AG09309 (cell line): ENCODE data around the gene AGAP1.

Experiments
- DNase-seq: peaks from one replicate; pipeline ENCODE4 v3.0.0-alpha.2; 2010; ENCODE audit warnings: low read depth
- H3K4me3 ChIP-seq: 2 replicates; pipeline ENCODE4 v1.5.1; 2011; ENCODE audit warnings: mild to moderate bottlenecking, low read depth, low read length, moderate library complexity; ENCODE audit not compliant: control insufficient read depth
- CTCF ChIP-seq: IDR thresholded peaks from 2 replicates; pipeline ENCODE4 v1.5.1; 2011; ENCODE audit warnings: mild to moderate bottlenecking, low read depth, low read length, inconsistent platforms; ENCODE audit not compliant: insufficient read depth, control insufficient read depth; ENCODE audit errors: missing control alignments

AGAP1 gene

GRCh38 chr2:235690809-235691450 lies 197.1 kb downstream of the AGAP1 start:
- no peak for TF ChIP-seq CTCF
- no peak overlapping the region for H3K4me3 ChIP-seq
- DNase-seq = no peak

- no peak for TF ChIP-seq CTCF
- H3K4me3 ChIP-seq = no peak overlapping the region
- no peak for DNase-seq
Measured at GRCh38 chr2:235692076-235692475, 198.2 kb downstream of the AGAP1 start.

GRCh38 chr2:235692671-235693171 lies 198.9 kb downstream of the AGAP1 start:
- DNase-seq = no peak
- no peak for TF ChIP-seq CTCF
- H3K4me3 ChIP-seq = no peak overlapping the region

- no peak for DNase-seq
- H3K4me3 ChIP-seq = no peak overlapping the region
- TF ChIP-seq CTCF = no peak
Measured at GRCh38 chr2:235693279-235693678, 199.4 kb downstream of the AGAP1 start.

GRCh38 chr2:235694721-235695601 lies 201.1 kb downstream of the AGAP1 start:
- H3K4me3 ChIP-seq = no peak overlapping the region
- no peak for TF ChIP-seq CTCF
- DNase-seq = no peak

- no peak for TF ChIP-seq CTCF
- H3K4me3 ChIP-seq = no peak overlapping the region
Measured at GRCh38 chr2:235695602-235695895, 201.7 kb downstream of the AGAP1 start.

More at GRCh38 chr2:235695602-235695895, 201.7 kb downstream of the AGAP1 start:
- DNase-seq = no peak
